WTC11 (cell line): ENCODE data around the gene METTL25B. TPM values are rescaled to one million over a fixed set of nuclear protein-coding genes. Genes with fewer than 3 reads are reported as not detected.

ENCODE experiments used
- ATAC-seq: fragments of 200-7000 bp; cut with Tn5 transposase; 2 replicates; pipeline ENCODE4 v1.10.0; 2021; ENCODE audit warnings: mild to moderate bottlenecking, moderate library complexity
- CTCF ChIA-PET: fragments of 300-600 bp; sonication (Branson Sonifier 250); formaldehyde crosslinking; loops from one replicate; lab custom pipeline; 2021; ENCODE audit warnings: antibody characterized with exemption; lab: Charles Lee
- POLR2A ChIA-PET: fragments of 350-600 bp; sonication (Branson Sonifier 250); formaldehyde crosslinking; loops from one replicate; lab custom pipeline; 2021; ENCODE audit warnings: antibody characterized with exemption; lab: Charles Lee
- DNase-seq: peaks from one replicate; pipeline ENCODE4 v3.0.0; 2021; ENCODE audit warnings: low spot score
- H3K27ac Mint-ChIP-seq: 2 replicates; pipeline ENCODE4 v1.8.0; 2021; ENCODE audit warnings: mixed read lengths
- H3K27me3 Mint-ChIP-seq: 2 replicates; pipeline ENCODE4 v1.8.0; 2021; ENCODE audit warnings: low read depth, mild to moderate bottlenecking, moderate library complexity, mixed read lengths
- H3K36me3 Mint-ChIP-seq: 2 replicates; pipeline ENCODE4 v1.8.0; 2021; ENCODE audit warnings: mixed read lengths
- H3K4me1 Mint-ChIP-seq: 2 replicates; pipeline ENCODE4 v1.8.0; 2022; ENCODE audit warnings: mixed read lengths
- H3K4me3 Mint-ChIP-seq: 2 replicates; pipeline ENCODE4 v1.8.0; 2021; ENCODE audit warnings: mild to moderate bottlenecking, moderate library complexity, mixed read lengths
- H3K9me3 Mint-ChIP-seq: 2 replicates; pipeline ENCODE4 v1.8.0; 2021; ENCODE audit warnings: mixed read lengths
- ARID4B ChIP-seq: sonication (generic); formaldehyde crosslinking; IDR thresholded peaks from 2 replicates; pipeline ENCODE4 v1.8.0; 2023; ENCODE audit warnings: missing genetic modification reagents, mild to moderate bottlenecking, borderline replicate concordance
- ATF3 ChIP-seq: sonication (generic); formaldehyde crosslinking; conservative IDR thresholded peaks from 2 replicates; pipeline ENCODE4 v1.8.1; 2022; ENCODE audit warnings: mild to moderate bottlenecking, missing genetic modification reagents
- CBFB ChIP-seq: sonication (generic); formaldehyde crosslinking; IDR thresholded peaks from 2 replicates; pipeline ENCODE4 v1.8.1; 2022; ENCODE audit warnings: mild to moderate bottlenecking, low read depth, missing genetic modification reagents
- EMX1 ChIP-seq: fragments of 250-450 bp; sonication (Bioruptor Pico); IDR thresholded peaks from 2 replicates; pipeline ENCODE4 v1.8.0; 2021; ENCODE audit warnings: mild to moderate bottlenecking
- FOXK1 ChIP-seq: sonication (generic); formaldehyde crosslinking; IDR thresholded peaks from 2 replicates; pipeline ENCODE4 v1.8.0; 2022; ENCODE audit warnings: mild to moderate bottlenecking, moderate library complexity, missing genetic modification reagents
- IRF1 ChIP-seq: sonication (generic); formaldehyde crosslinking; IDR thresholded peaks from 2 replicates; pipeline ENCODE4 v1.8.0; 2023; ENCODE audit warnings: missing genetic modification reagents
- IRF2 ChIP-seq: sonication (generic); formaldehyde crosslinking; IDR thresholded peaks from 2 replicates; pipeline ENCODE4 v1.8.0; 2022; ENCODE audit warnings: low read depth, missing genetic modification reagents, borderline replicate concordance
- KAT7 ChIP-seq: sonication (generic); formaldehyde crosslinking; IDR thresholded peaks from 2 replicates; pipeline ENCODE4 v1.8.1; 2023; ENCODE audit warnings: missing genetic modification reagents, mild to moderate bottlenecking, borderline replicate concordance
- MYBL2 ChIP-seq: sonication (generic); formaldehyde crosslinking; IDR thresholded peaks from 2 replicates; pipeline ENCODE4 v1.8.1; 2023; ENCODE audit warnings: mild to moderate bottlenecking, moderate library complexity, missing genetic modification reagents
- NFYB ChIP-seq: sonication (generic); formaldehyde crosslinking; conservative IDR thresholded peaks from 2 replicates; pipeline ENCODE4 v1.8.0; 2022; ENCODE audit warnings: low read depth, missing genetic modification reagents
- NR1H2 ChIP-seq: sonication (generic); formaldehyde crosslinking; IDR thresholded peaks from 2 replicates; pipeline ENCODE4 v1.9.0; 2021; ENCODE audit warnings: mild to moderate bottlenecking, moderate library complexity, missing genetic modification reagents
- STAT6 ChIP-seq: sonication (generic); formaldehyde crosslinking; conservative IDR thresholded peaks from 2 replicates; pipeline ENCODE4 v1.8.1; 2023; ENCODE audit warnings: mild to moderate bottlenecking, low read depth, missing genetic modification reagents, moderate library complexity
- TEAD1 ChIP-seq: sonication (generic); formaldehyde crosslinking; IDR thresholded peaks from 2 replicates; pipeline ENCODE4 v1.8.0; 2022; ENCODE audit warnings: mild to moderate bottlenecking, missing genetic modification reagents
- ZNF232 ChIP-seq: sonication (generic); formaldehyde crosslinking; IDR thresholded peaks from 2 replicates; pipeline ENCODE4 v1.8.0; 2022; ENCODE audit warnings: mild to moderate bottlenecking, missing genetic modification reagents
- ZNF512 ChIP-seq: sonication (generic); formaldehyde crosslinking; IDR thresholded peaks from 2 replicates; pipeline ENCODE4 v1.8.1; 2022; ENCODE audit warnings: missing genetic modification reagents, borderline replicate concordance
- total RNA-seq: library from RNA; stranded (reverse); gene quantifications from 3 replicates; pipeline ENCODE4 v1.2.3, GENCODE V29; 2021

METTL25B gene
- total RNA-seq, 1 experiment from 2014 or later, result 32.0 TPM

- no peak overlapping the region for H3K4me3 Mint-ChIP-seq
Observed at GRCh38 chr1:156680056-156680455, 48.2 kb upstream of the METTL25B start.

GRCh38 chr1:156681196-156681960 is 46.9 kb upstream of the METTL25B start:
- Mint-ChIP-seq H3K27ac (no peak overlapping the region), H3K27me3 (peaks cover 28% of the 10 kb centered on the region), H3K4me3 (no peak overlapping the region), H3K9me3 (no peaks in the 10 kb centered on the region), H3K36me3 (no peaks in the 10 kb centered on the region), H3K4me1 (peaks cover 37% of the 10 kb centered on the region)
- ATAC-seq, result no peak
- no peak for DNase-seq
- ChIA-PET CTCF (interaction anchor here (1.0 to 17.1 kb wide), 19 partner anchors 8 to 246 kb away, joined by 3 to 1553 read pairs (median 9); partner anchors contain the start of genes BCAN, CRABP2, HAPLN2 and ISG20L2), POLR2A (interaction anchor here (1.1 to 1.3 kb wide), 2 partner anchors 13 to 25 kb away, joined by 3 read pairs; no protein-coding TSS in a partner anchor)
- TF ChIP-seq ZNF232 (no peak), NR1H2 (no peak), EMX1 (CRISPR knock-in tag) (no peak), IRF1 (no peak), ATF3 (CRISPR knock-in tag) (no peak), MYBL2 (no peak), NFYB (no peak), STAT6 (CRISPR knock-in tag) (no peak), FOXK1 (CRISPR knock-in tag) (no peak), TEAD1 (CRISPR knock-in tag) (no peak), CBFB (CRISPR knock-in tag) (no peak), KAT7 (CRISPR knock-in tag) (no peak), IRF2 (no peak)

More at GRCh38 chr1:156680056-156680455, 48.2 kb upstream of the METTL25B start:
- Mint-ChIP-seq H3K9me3 (no peaks in the 10 kb centered on the region), H3K27ac (no peak overlapping the region), H3K27me3 (peaks cover 34% of the 10 kb centered on the region), H3K36me3 (no peaks in the 10 kb centered on the region), H3K4me1 (peaks cover 48% of the 10 kb centered on the region)
- ATAC-seq (no peak), DNase-seq (no peak)
- ChIA-PET POLR2A (interaction anchor here (1.3 kb wide), 1 partner anchor 26 kb away, joined by 3 read pairs; no protein-coding TSS in a partner anchor), CTCF (interaction anchor here (1.1 to 17.1 kb wide), 7 partner anchors 11 to 53 kb away, joined by 3 to 1553 read pairs (median 22); partner anchors contain the start of genes BCAN and CRABP2)
- TF ChIP-seq ARID4B (CRISPR knock-in tag) (no peak), ZNF512 (no peak)
